ENCODE measurements around the gene PRKACA.

Gene PRKACA

DNA sequence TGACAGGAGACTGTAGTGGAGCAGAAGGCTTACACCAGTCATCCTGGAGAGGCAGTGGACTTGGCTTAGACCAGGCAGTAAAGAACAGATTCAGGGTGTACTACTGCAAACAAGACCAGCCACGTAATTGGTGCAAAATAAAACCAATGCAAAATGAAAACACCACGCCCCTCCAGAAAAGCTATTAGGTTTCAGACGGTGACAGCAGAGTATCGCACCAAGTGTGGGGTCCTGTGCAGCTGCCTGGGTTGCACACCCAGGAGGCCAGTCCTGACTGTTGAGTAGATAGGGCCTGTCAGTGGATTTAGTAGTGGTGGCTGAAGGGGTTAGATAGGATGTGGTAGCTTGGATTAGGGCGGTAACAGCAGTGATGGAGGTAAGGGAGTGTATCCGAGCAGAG lies 5.4 kb upstream of the PRKACA start:
- TF ChIP-seq, protein P1, sequence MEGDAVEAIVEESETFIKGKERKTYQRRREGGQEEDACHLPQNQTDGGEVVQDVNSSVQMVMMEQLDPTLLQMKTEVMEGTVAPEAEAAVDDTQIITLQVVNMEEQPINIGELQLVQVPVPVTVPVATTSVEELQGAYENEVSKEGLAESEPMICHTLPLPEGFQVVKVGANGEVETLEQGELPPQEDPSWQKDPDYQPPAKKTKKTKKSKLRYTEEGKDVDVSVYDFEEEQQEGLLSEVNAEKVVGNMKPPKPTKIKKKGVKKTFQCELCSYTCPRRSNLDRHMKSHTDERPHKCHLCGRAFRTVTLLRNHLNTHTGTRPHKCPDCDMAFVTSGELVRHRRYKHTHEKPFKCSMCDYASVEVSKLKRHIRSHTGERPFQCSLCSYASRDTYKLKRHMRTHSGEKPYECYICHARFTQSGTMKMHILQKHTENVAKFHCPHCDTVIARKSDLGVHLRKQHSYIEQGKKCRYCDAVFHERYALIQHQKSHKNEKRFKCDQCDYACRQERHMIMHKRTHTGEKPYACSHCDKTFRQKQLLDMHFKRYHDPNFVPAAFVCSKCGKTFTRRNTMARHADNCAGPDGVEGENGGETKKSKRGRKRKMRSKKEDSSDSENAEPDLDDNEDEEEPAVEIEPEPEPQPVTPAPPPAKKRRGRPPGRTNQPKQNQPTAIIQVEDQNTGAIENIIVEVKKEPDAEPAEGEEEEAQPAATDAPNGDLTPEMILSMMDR (conservative IDR thresholded peaks at IDR 0.05; ENCODE audit: low read depth, low read length) = no peak
- no peak overlapping the region for H3K4me3 ChIP-seq (ENCODE audit: low read depth, low read length)
- DNase-seq (ENCODE audit: low read depth) = no peak

DNA sequence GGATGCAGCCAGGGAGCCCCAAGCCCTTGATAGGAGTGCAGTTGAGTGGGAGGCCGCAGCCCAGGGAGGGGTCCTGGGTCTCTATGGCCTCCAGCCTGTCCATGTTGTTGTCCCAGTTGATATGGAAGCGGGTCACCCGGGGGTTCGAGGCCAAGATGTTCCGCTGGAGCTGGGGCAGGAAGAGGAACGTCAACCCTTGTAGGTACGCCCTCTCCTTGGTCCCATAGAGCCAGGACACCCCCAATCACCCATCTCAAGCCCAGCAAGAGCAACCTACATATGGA lies 2.9 kb upstream of the PRKACA start:
- TF ChIP-seq, protein P1 (conservative IDR thresholded peaks at IDR 0.05; ENCODE audit: low read depth, low read length) = no peak
- H3K4me3 ChIP-seq (ENCODE audit: low read depth, low read length) = no peak overlapping the region
- DNase-seq (ENCODE audit: low read depth) = no peak

DNA sequence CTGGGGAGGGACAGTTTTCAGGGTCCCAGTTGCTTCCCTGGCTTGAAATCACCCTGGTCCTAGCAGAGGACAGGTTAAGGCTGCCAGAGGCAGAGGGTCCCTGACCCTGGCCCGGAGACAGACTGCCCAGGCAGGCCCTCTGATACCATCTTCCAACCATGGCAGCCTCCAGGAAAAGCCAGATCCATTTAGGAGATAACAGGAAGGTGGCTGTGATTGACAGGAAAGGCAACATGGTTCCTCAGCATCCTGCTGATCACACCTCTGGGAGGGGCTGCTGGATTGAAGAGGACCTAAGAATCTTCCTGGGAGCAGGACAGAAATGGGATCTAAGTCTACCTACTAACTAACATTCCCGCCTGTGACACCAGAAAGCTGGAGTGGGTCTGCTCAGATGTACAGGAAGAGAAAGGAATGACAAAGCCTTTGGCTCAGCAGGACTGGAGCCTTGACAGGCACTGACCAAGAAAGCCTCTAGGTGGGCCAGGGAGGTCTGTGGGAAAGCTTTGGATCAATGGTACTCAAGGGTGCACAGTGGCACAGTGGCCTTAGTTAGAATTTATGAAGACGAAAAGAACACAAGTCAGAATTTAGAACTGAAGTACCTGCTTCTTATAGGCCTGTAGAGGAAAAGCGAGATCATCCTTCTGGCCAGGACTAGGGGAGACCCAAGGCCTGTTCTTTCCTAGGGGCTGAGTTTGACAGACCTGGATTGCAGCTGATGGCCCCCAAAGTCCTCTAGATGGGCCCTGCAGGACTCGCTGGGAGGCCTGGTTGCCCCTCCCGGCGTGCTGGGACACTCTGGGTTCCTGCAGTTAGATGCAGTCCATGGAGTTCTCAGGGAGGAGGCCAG lies 2.3 kb upstream of the PRKACA start:
- TF ChIP-seq, protein P1 (conservative IDR thresholded peaks at IDR 0.05; ENCODE audit: low read depth, low read length) = no peak
- DNase-seq (ENCODE audit: low read depth) = no peak

DNA sequence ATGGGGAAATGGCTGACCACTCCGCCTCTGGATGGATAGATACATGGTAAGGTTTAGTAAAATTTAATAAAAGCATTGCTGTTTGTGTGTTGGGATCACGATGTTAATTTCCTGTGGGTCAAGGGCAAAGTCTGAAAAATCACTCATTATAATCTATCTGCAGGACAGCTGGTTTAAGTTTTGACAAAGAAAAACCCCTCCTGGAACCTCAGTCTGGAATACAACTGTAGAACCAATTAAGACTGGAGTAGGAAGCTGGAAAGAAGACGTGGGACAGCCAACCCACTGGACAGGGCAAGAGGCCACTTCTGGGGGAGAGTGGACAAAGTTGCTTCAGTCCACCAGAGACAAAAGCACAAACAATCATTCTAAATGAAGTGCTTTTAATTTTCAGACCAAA lies 1.6 kb upstream of the PRKACA start:
- H3K4me3 ChIP-seq (ENCODE audit: low read depth, low read length) = no peak overlapping the region
- DNase-seq (ENCODE audit: low read depth) = no peak
- TF ChIP-seq, protein P1 (conservative IDR thresholded peaks at IDR 0.05; ENCODE audit: low read depth, low read length) = no peak

More for the DNA sequence above, 2.3 kb upstream of the PRKACA start:
- H3K4me3 ChIP-seq (ENCODE audit: low read depth, low read length) = no peak overlapping the region

DNA sequence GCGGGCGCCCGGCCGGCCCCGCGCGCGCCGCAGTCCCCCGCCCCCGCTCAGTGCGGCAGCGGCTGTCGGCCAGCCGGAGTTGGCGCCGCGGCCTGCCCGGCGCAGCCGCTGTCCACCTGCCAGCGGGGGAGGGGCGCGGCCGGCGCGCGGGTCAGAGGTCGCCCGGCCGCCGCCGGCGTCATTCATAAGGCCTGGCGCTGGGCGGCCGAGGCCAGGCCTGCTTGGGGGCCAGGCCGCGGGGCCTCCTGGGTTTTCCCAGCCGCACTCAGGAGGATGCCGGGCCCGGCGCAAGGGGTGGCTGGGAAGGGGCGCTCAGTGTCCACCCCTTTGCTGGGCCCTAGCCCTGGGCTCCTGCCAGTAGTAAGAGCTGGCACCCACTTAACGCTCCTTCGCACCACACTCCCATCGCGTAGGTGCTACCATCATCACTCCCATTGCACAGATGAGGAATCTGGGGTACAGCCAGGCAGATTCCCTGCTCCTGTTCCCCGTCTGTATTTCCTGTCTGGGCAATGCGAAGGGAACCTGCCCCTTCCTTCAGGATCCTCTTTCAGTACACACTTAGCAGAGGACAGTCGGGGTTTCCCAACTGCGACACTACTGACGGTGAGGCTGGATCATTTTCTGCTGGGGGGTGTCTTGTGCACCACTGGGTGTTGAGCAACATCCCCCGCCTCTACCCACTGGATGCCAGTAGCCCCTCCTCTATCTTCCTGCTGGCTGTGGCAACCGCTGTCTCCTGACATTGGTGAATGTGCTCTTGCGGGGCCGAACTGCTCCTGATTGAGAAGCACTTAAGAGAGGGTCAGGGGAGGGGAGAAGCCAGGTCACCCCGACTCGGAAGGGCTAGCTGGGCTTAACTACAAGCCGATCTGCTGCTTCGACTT lies 846 bp upstream of the PRKACA start:
- peak; percentile 78 for DNase-seq (ENCODE audit: low read depth)
- peak overlapping the region; percentile 59 for H3K4me3 ChIP-seq (ENCODE audit: low read depth, low read length)
- TF ChIP-seq, protein P1 (conservative IDR thresholded peaks at IDR 0.05; ENCODE audit: low read depth, low read length) = no peak

DNA sequence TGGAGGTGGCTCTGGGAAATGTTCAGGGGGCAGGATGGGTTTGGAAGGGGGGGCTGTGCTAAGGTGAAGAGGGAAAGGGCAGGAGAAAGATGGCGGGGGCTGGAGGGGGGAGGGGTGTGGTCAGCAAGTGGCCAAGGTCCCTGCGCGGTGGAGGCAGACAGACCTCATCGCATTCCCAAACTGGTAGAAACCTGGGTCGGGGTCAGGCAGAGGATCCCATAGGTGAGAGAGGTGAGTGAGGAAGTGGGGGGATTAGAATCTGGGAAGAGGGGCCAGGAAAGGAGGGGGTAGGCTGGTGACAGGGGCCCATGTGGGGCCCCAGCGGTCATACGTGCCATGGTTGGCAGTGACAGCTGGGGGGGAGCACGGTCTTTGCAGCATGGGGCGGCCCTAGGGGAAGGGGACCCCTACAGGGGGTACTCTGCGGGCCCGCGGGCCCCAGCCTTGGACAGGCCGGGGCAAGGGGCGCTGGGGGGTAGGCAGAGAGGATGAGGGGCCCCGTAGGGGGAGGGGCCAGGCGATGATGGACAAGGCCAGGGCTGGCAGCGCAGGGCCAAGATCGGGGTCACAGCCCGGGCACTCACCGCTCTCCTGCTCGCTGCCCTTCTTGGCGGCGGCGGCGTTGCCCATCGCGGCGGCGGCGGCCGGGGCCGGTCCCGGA lies 514 bp downstream of the PRKACA start:
- no peak for DNase-seq (ENCODE audit: low read depth)
- TF ChIP-seq, protein P1 (conservative IDR thresholded peaks at IDR 0.05; ENCODE audit: low read depth, low read length) = no peak
- peak overlapping the region; percentile 80 for H3K4me3 ChIP-seq (ENCODE audit: low read depth, low read length)
